GM12865 (cell line): ENCODE results near the gene GPR12.

Experiments
- DNase-seq: peaks from one replicate; pipeline ENCODE4 v3.0.0; 2010; ENCODE audit warnings: low read depth
- H3K4me3 ChIP-seq: 2 replicates; pipeline ENCODE4 v1.5.1; 2011; ENCODE audit warnings: mild to moderate bottlenecking, low read depth, low read length, control low read depth
- TF ChIP-seq, protein P1 (sequence below): IDR thresholded peaks from 2 replicates; pipeline ENCODE4 v1.5.1; 2011; ENCODE audit warnings: low read length, control low read depth, low read depth, inconsistent platforms; ENCODE audit not compliant: insufficient read depth; ENCODE audit errors: missing control alignments

Gene GPR12

DNA sequence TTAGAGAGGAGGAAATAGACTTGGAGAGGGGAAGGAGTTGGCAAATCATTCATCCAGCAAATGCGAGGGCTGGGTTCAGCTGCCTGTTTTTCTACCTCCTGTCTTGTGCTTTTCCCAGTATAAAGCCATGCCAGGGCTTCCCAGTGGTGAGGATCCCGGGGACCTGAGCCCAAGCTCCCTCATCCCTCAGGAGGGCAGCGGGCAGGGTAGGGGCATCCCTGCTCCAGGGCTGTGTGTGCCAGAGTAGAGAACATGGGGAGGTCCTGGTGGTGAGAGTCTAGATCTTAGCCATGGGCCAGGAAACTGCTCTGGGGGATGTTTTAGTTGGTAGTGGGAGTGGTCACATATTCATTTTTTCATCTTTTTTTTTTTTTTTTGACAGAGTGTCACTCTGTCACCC is 43.6 kb downstream of the GPR12 start:
- H3K4me3 ChIP-seq = no peak overlapping the region
- TF ChIP-seq, protein P1, sequence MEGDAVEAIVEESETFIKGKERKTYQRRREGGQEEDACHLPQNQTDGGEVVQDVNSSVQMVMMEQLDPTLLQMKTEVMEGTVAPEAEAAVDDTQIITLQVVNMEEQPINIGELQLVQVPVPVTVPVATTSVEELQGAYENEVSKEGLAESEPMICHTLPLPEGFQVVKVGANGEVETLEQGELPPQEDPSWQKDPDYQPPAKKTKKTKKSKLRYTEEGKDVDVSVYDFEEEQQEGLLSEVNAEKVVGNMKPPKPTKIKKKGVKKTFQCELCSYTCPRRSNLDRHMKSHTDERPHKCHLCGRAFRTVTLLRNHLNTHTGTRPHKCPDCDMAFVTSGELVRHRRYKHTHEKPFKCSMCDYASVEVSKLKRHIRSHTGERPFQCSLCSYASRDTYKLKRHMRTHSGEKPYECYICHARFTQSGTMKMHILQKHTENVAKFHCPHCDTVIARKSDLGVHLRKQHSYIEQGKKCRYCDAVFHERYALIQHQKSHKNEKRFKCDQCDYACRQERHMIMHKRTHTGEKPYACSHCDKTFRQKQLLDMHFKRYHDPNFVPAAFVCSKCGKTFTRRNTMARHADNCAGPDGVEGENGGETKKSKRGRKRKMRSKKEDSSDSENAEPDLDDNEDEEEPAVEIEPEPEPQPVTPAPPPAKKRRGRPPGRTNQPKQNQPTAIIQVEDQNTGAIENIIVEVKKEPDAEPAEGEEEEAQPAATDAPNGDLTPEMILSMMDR = no peak
- DNase-seq = no peak

DNA sequence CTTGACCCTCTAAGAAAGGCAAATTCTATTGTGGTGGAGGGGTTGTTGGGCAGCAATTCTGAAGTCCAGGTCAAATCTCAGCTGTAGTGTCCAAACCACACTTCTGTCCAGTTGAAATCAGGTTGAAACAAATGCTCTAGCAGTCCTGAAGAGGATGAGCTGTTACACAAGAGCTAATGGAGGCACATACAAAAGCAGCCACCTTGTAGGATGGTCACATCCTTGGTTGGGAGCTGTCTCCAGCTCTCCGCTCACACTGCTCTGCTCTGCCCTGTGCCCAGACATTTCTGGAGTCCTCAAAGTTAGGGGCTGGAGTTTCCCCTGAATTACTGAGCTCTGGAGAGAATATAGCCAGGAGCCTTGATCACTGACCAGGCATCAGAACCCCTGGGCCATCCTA is 47.2 kb downstream of the GPR12 start:
- DNase-seq = no peak
- no peak overlapping the region for H3K4me3 ChIP-seq
- TF ChIP-seq, protein P1 = no peak

DNA sequence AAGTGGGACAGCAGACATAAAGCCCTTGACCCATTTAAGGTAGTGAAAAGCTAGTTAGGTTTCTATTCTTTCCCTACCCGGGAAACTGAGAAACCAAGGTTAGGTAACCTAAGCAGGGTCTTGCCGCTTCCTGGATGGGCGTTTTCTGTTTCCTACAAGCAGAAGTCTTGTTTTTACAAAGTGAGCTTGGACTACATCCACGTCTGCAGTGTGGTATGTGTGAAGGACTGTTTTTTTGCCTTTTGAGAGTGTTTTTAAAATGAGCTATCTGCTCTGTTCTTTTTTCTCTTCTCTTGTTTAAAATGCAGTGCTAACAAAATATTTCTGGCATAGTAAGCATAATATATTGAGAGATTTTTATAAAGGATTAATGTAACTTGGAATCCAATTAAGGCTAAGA is 49.4 kb downstream of the GPR12 start:
- TF ChIP-seq, protein P1 = no peak
- H3K4me3 ChIP-seq = no peak overlapping the region
- no peak for DNase-seq

DNA sequence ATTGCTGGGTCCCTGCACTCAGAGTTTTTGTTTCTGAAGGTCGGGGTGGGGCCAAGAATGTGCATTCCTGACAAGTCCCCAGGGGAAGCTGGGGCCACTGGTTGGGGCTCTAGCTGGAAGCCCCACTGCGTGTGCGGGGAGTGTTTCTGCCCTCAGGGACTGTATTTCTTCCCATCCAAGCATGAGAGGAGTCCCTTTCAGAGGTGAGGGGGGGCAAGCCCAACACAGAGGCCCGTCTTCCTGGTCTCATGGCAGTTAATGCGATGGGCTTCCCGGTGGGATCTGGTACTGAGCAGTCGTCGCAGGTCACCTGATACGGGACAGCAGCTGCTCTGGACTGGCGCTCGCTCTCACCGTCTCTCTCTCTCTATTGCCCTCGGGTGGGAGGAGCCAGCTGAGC is 50.4 kb downstream of the GPR12 start:
- no peak for DNase-seq
- no peak overlapping the region for H3K4me3 ChIP-seq
- TF ChIP-seq, protein P1 = no peak

DNA sequence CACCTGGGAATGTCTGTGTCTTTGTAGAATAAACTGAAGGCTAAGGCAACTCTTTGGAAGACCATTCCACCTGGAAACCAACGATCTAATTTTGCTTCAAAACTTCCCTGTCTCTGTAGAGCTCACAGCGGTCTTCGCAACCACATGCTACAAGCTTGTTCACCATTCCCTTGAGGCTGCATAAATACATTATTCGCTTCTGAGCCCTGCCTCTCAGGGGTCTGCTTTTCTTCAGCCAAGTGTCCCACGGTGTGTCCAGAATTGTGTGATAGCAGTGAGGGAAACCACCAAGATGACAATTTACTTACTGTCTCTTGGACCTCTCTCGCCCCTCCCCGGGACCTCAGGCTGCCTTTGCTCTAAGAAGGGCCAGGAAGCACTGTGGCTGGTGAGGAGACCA is 51.1 kb downstream of the GPR12 start:
- TF ChIP-seq, protein P1 = no peak
- no peak overlapping the region for H3K4me3 ChIP-seq
- DNase-seq = no peak

DNA sequence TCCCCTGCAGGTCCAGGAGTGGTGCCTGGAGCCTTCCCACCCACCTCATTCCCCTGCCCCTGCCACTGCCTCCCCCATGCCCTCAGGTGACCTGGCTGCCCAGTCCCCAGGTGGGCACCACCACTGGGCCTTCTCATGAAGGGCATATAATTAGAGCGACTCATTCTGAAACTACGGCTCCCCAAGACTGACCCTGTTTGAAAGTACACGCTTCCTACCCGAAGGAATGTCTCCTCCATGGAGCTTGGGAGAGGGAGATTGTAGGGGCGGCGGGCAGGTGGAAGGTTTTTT is 52.6 kb downstream of the GPR12 start:
- TF ChIP-seq, protein P1 = no peak
- H3K4me3 ChIP-seq = no peak overlapping the region
- no peak for DNase-seq

DNA sequence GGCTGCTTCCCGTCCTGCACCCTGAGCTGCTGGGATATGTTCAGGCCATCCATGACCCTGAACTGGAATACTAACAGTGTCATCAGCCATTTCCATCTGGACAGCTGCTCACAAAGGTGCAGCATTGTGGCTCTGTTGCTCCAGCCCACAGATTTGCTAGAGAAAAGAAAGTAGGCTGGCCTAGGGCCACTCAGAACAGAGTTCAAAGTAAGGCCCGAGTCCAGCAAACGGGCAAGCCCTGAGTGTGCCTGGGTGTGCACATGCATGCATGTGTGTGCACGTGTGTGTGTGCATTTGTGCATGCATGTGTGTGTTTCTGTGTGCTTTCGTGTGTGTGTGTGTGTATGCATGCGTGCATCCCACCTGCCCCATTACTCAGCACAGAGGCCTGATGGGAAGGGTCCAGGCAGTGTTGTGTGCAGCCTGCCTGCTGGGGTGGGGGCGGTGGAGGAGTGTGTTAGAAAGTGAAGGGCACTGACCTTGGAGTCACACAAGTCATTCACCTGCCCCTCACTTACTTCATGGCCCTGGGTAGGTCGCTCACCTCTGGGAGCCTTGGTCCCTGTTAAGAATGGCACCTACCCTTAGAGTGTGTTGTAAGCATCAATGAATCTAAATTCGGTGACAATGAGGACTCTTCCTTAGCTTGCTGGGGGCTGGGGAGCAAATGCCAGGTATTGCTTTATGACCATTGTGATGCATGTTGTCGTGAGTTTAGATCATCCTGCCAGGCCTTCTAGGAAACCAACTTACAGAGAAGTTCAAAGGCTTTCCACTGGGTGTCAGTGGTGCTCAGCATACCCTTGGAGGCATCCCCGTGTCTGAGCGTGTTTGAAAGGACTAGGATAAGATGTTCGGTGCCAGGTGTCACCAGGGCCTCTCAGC is 53.2 kb downstream of the GPR12 start:
- H3K4me3 ChIP-seq = no peak overlapping the region
- DNase-seq = peak; percentile 59
- TF ChIP-seq, protein P1 = peak; percentile 61
